GM12873 (cell line): Measurements from ENCODE around the gene ARV1.

Source experiments
- TF ChIP-seq, protein P1 (sequence below): IDR thresholded peaks from 2 replicates; pipeline ENCODE4 v1.5.1; 2012; ENCODE audit warnings: low read depth, mild to moderate bottlenecking, moderate library complexity, low read length, control low read depth; ENCODE audit not compliant: insufficient read depth; ENCODE audit errors: missing control alignments

The ARV1 gene

DNA sequence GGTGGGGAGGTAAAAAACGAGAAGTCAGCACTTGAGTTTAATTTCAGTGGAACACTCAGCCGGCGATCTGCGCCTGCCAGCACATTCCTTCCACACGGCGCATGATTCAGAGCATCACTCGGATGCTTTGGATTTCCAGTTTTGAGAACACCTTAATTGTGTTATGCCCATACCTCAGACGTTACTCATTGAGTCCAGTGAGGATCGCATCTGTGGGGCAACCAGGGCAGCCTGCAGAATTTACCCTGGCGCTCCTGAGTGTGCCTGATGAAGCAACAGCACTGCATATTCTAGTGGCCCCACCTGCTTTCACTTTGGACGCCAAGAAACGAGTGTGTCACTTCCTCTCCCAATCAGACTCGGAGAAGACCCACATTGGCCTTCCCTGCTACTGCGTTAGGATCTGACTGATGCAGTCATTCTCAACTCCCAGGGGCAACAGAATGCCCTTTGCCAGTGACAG, 41.3 kb downstream of the ARV1 start:
- TF ChIP-seq, protein P1, sequence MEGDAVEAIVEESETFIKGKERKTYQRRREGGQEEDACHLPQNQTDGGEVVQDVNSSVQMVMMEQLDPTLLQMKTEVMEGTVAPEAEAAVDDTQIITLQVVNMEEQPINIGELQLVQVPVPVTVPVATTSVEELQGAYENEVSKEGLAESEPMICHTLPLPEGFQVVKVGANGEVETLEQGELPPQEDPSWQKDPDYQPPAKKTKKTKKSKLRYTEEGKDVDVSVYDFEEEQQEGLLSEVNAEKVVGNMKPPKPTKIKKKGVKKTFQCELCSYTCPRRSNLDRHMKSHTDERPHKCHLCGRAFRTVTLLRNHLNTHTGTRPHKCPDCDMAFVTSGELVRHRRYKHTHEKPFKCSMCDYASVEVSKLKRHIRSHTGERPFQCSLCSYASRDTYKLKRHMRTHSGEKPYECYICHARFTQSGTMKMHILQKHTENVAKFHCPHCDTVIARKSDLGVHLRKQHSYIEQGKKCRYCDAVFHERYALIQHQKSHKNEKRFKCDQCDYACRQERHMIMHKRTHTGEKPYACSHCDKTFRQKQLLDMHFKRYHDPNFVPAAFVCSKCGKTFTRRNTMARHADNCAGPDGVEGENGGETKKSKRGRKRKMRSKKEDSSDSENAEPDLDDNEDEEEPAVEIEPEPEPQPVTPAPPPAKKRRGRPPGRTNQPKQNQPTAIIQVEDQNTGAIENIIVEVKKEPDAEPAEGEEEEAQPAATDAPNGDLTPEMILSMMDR, result no peak

DNA sequence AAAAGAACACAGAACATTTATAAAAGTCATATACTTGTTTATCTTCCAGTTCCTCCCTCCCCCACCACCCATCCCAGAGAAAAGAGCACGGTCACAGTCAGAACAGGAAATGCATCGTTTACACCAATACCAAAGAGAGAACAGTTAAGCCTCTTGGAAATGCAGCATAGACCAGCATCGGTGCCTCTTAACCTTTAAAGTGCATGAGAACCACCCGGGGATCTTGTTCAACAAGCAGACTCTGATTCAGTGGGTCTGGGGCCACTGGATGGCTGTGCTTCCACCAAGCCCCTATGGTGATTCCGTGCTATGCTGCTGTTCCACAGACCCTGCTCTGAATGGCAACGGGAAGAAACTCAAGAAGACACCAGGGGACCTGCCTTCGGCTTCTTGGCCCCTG, 41.9 kb downstream of the ARV1 start:
- TF ChIP-seq, protein P1, result no peak

DNA sequence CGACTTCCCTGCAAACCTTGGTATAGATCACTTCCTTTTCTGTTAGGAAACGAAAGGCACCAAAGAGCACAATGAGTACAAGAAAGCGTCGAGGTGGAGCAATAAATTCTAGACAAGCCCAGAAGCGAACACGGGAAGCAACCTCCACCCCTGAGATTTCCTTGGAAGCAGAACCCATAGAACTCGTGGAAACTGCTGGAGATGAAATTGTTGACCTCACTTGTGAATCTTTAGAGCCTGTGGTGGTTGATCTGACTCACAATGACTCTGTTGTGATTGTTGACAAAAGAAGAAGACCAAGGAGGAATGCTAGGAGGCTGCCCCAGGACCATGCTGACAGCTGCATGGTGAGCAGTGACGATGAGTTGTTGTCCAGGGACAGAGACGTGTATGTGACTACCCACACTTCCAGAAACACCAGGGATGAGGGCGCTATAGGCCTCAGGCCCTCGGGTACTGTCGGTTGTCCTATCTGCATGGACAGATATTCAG, 42.7 kb downstream of the ARV1 start:
- TF ChIP-seq, protein P1, result no peak

DNA sequence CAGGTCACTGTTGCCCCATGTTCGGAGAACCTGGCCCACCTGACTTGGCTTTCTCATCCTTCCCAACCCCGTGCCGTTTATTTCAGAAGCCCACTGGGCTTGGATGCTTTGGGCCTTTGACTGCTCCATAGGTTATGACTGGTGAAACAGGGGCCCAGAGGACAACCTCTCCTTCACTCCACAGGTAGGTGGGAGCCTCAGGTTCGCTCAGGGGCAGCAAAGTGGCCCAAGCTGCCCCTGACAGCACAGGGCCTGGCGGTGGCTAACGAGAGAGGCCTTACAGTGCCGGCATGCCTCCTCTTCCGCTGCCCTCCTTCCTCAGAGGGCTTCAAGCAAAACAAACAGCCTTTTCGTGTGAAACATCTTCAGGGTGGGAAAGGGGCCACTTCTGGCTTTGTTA, 44.3 kb downstream of the ARV1 start:
- TF ChIP-seq, protein P1, result no peak

DNA sequence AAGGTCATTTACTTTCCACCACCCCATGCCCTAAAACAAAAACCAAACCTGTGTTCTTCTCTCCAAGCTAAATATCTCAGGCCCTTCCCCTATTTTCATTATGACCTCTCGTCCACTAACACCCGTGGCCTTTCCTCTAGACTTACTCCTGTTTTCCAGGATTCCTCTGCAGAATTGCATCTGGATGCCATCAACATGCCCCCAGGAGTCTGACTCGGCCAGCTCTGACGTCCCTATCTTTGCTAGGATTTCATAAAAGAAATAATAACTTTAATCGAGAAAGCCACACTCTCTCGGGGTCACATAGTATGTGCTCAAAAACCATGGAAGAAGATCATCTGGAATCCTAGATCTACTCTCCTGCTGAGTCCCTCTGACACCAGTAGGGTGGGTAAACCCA, 47.7 kb downstream of the ARV1 start:
- TF ChIP-seq, protein P1, result no peak

DNA sequence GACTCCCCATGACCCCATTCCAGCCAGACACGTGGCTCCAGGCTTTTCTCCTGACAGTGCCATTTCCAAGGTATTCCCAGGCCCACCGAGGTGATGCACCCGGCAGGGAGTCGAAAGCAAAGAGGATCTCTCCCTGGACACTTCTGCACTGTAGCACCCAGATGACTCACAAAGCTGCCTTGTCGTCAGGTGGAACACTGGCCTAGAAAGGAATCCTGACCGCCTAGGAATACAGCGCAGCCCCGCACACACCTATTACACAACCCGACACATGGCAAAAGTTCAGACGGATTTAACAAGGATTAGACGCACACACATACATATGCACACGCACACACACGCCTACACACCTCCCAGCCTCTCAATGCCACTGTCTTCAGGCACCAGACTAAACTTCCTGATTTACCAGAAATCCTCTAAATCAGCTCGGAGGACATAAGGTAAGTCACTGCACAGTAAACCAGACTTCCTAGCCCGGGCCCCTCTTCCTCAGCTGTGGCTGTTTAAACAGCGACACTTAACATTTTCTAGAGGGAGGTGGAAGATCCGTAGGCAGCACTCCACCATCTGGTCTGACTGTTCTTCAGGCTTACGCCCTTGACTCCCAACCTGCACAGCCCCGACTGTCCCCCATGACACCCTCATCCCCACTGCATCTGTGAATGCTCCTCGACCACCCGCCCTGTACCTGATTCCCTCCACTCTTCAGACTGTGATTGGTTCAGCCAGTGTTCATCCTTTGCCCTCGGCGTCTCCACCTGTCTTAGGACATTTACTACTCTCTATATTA, 48.4 kb downstream of the ARV1 start:
- TF ChIP-seq, protein P1, result no peak

DNA sequence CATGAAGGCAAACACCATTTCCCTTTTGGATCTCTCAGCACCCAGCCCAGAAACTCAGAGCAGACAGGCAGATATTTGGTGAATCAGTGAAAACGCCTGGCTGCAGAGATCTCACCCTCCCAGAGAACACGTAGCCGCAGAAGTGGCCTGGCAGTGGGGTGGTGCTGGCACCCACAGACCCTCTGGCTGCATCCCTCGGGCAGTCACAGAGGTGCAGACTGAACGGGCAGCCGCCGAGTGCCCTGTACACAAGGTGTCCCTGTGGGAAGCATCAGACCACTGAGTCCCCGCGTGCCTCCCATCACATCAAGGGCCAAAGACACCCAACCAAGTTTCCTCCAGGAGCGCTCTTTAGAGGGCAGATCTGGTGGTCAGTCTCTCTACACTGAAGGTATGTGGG, 49.1 kb downstream of the ARV1 start:
- TF ChIP-seq, protein P1, result no peak
